ENCODE measurements around the gene PRAMEF1. TPM values are rescaled to one million over a fixed set of nuclear protein-coding genes. Genes with fewer than 3 reads are reported as not detected.
"Not testable (repeated sequence)": the region's sequence is repeated elsewhere in the genome, so short reads cannot be mapped to it uniquely, and the experiment has no call there.

Gene PRAMEF1
- total RNA-seq, 1 donor from 2014 or later = not detected

DNA sequence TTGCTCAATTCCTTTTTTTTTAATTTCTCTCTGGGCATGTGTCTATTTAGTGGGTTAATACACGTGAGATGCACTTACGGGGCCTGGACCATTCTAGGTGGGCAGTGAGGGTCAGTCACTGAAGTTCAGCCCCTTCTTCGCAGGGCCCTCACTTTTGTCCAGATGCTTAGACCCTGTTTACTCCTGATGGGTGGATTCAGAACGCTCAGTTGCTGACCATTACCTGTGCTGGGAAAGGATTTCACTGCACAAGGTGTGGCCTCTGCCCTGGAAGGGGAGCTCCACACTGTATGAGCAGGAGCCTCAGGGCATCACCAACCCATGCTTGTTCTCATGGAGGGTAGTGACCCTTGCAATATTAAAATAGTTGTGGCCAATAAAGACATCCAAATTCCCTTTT is 13.1 kb upstream of the PRAMEF1 start:
- Histone ChIP-seq H3K4me2 (no peak overlapping the region), H3F3A (ENCODE audit: low read depth) (peaks cover under 1% of the 10 kb centered on the region), H3K27ac (no peak overlapping the region), H3K79me2 (ENCODE audit: low read depth) (no peaks in the 10 kb centered on the region), H2AFZ (replicated peaks) (no peak overlapping the region), H3K9ac (no peak overlapping the region), H3K36me3 (no peaks in the 10 kb centered on the region), H3K27me3 (no peaks in the 10 kb centered on the region), H4K20me1 (ENCODE audit: low read depth) (no peaks in the 10 kb centered on the region), H3K4me1 (peaks cover 6% of the 10 kb centered on the region), H3K4me3 (no peak overlapping the region), H3K9me3 (ENCODE audit: low read depth) (no peaks in the 10 kb centered on the region)
- no peaks in the 10 kb centered on the region for H3K9me3 Mint-ChIP-seq
- H3K27ac Mint-ChIP-seq = no peak overlapping the region
- H3K36me3 Mint-ChIP-seq = no peaks in the 10 kb centered on the region
- no peaks in the 10 kb centered on the region for H3K4me1 Mint-ChIP-seq
- TF ChIP-seq EZH2 (IDR thresholded peaks at IDR 0.05) = no peak
- no peak for TF ChIP-seq CTCF (IDR thresholded peaks at IDR 0.05)
- TF ChIP-seq EZH2phosphoT487 (IDR thresholded peaks at IDR 0.05) = no peak
- H3K4me3 Mint-ChIP-seq = no peak overlapping the region
- DNase-seq (ENCODE audit: low spot score) = no peak
- peaks cover 7% of the 10 kb centered on the region for H3K27me3 Mint-ChIP-seq (ENCODE audit: insufficient read depth, low read depth)

GRCh38 chr1:12778907-12779306 is 12.3 kb upstream of the PRAMEF1 start:
- Mint-ChIP-seq H3K4me3 (no peak overlapping the region), H3K4me1 (no peaks in the 10 kb centered on the region), H3K36me3 (no peaks in the 10 kb centered on the region), H3K27ac (no peak overlapping the region), H3K27me3 (ENCODE audit: insufficient read depth, low read depth) (peaks cover 7% of the 10 kb centered on the region), H3K9me3 (peaks cover 2% of the 10 kb centered on the region)
- Histone ChIP-seq H3K9me3 (ENCODE audit: low read depth) (peaks cover under 1% of the 10 kb centered on the region), H3K36me3 (no peaks in the 10 kb centered on the region), H3F3A (ENCODE audit: low read depth) (peaks cover 5% of the 10 kb centered on the region), H3K27me3 (no peaks in the 10 kb centered on the region), H3K4me3 (no peak overlapping the region), H3K79me2 (ENCODE audit: low read depth) (no peaks in the 10 kb centered on the region), H4K20me1 (ENCODE audit: low read depth) (no peaks in the 10 kb centered on the region), H3K4me2 (no peak overlapping the region), H3K27ac (no peak overlapping the region), H3K4me1 (peaks cover 6% of the 10 kb centered on the region), H2AFZ (replicated peaks) (no peak overlapping the region), H3K9ac (no peak overlapping the region)
- DNase-seq (ENCODE audit: low spot score) = no peak
- TF ChIP-seq CTCF (IDR thresholded peaks at IDR 0.05) = no peak
- TF ChIP-seq EZH2 (IDR thresholded peaks at IDR 0.05) = no peak
- TF ChIP-seq EZH2phosphoT487 (IDR thresholded peaks at IDR 0.05) = no peak

GRCh38 chr1:12781488-12781887 is 9.7 kb upstream of the PRAMEF1 start:
- not testable (repeated sequence) for DNase-seq (ENCODE audit: low spot score); H3K27ac Mint-ChIP-seq; H3K9ac ChIP-seq; H3F3A ChIP-seq (ENCODE audit: low read depth); H3K79me2 ChIP-seq (ENCODE audit: low read depth); H3K27me3 ChIP-seq; H3K4me3 ChIP-seq; H3K27me3 Mint-ChIP-seq (ENCODE audit: insufficient read depth, low read depth); H3K27ac ChIP-seq; H2AFZ ChIP-seq (replicated peaks); H3K4me1 Mint-ChIP-seq; H3K36me3 ChIP-seq; H3K9me3 ChIP-seq (ENCODE audit: low read depth); H3K36me3 Mint-ChIP-seq; H3K4me3 Mint-ChIP-seq; H3K4me1 ChIP-seq; H4K20me1 ChIP-seq (ENCODE audit: low read depth); H3K4me2 ChIP-seq
- TF ChIP-seq CTCF (IDR thresholded peaks at IDR 0.05) = peak; percentile 38
- peaks cover 13% of the 10 kb centered on the region for H3K9me3 Mint-ChIP-seq

- H3K4me1 ChIP-seq; H3K4me3 ChIP-seq; H4K20me1 ChIP-seq (ENCODE audit: low read depth); H3K27ac Mint-ChIP-seq; H2AFZ ChIP-seq (replicated peaks); H3K9me3 ChIP-seq (ENCODE audit: low read depth); H3K27me3 Mint-ChIP-seq (ENCODE audit: insufficient read depth, low read depth); H3K4me2 ChIP-seq; H3K79me2 ChIP-seq (ENCODE audit: low read depth); H3K4me1 Mint-ChIP-seq; H3K9ac ChIP-seq; H3K36me3 ChIP-seq; H3K27ac ChIP-seq; H3F3A ChIP-seq (ENCODE audit: low read depth); H3K4me3 Mint-ChIP-seq; H3K27me3 ChIP-seq; H3K36me3 Mint-ChIP-seq: not testable (repeated sequence)
- peaks cover 15% of the 10 kb centered on the region for H3K9me3 Mint-ChIP-seq
- peak; percentile 49 for TF ChIP-seq CTCF (IDR thresholded peaks at IDR 0.05)
- DNase-seq (ENCODE audit: low spot score) = peak; percentile 44
These were observed 7.4 kb upstream of the PRAMEF1 start for GRCh38 chr1:12783783-12784182.

DNA sequence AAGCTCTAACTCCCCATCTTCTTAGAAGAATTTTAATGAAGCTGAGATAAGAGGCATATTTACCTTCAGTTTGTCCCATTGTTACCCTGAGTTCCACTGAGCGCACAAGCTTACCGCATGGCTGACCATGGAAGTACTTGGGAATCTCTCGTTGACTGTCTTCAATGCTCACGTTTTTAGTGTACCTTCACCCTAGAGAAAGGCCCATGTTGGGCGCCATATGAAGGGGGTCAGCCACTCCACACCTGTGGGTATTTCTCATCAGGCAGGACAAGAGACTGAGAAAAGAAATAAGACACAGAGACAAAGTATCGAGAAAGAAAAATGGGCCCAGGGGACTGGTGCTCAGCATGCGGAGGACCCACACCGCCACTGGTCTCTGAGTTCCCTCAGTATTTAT is 6.5 kb upstream of the PRAMEF1 start:
- not testable (repeated sequence) for H3K27ac ChIP-seq, H3K4me1 Mint-ChIP-seq

More for the DNA sequence above, 6.5 kb upstream of the PRAMEF1 start:
- H3K36me3 ChIP-seq; H4K20me1 ChIP-seq (ENCODE audit: low read depth); H3K79me2 ChIP-seq (ENCODE audit: low read depth); H3K4me3 Mint-ChIP-seq; H2AFZ ChIP-seq (replicated peaks); H3K4me3 ChIP-seq; H3K27ac Mint-ChIP-seq; H3K36me3 Mint-ChIP-seq; H3K4me1 ChIP-seq; H3K27me3 ChIP-seq; H3K9me3 ChIP-seq (ENCODE audit: low read depth); H3K27me3 Mint-ChIP-seq (ENCODE audit: insufficient read depth, low read depth); H3F3A ChIP-seq (ENCODE audit: low read depth); H3K4me2 ChIP-seq; H3K9ac ChIP-seq: not testable (repeated sequence)
- H3K9me3 Mint-ChIP-seq = peaks cover 15% of the 10 kb centered on the region
- peak; percentile 23 for DNase-seq (ENCODE audit: low spot score)
